ENCODE data around the gene CALR3.

DNA sequence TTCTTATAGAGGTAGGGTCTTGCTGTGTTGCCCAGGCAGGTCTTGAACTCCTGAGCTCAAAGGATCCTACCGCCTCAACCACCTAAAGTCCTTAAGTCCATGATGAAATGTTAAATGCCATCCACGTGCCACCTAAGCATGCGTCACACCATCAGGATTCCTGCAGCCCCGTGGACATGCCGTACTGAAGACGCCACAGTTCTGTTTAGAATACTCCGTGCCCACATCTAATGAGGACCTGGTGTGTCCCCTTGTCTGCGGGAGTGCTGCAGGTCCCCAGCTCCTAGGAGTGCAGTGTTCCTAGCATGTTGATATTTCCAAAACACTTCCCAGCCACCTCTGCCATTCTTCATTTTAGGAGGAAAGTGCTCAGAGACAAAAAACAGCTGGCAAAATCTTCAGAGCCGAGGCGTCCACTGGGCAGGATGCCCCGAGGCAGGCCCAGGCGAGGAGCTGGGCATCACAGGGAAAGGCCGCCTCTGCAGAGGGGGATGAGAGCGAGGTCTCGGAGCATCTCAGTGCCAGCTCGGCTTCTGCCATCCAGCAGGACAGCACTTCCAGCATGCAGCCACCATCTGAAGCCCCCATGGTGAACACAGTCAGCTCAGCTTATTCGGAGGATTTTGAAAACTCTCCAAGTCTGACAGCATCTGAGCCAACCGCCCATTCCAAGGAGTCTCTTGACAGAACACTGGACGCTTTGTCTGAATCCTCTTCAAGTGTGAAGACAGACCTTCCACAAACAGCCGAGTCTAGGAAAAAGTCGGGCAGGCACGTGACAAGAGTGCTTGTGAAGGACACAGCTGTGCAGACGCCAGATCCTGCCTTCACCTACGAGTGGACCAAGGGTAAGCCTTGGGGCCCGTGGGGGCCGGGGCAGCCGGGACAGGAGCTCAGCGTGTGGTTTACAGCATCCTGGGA, 13.4 kb upstream of the CALR3 start:
- TF ChIP-seq, protein P1, sequence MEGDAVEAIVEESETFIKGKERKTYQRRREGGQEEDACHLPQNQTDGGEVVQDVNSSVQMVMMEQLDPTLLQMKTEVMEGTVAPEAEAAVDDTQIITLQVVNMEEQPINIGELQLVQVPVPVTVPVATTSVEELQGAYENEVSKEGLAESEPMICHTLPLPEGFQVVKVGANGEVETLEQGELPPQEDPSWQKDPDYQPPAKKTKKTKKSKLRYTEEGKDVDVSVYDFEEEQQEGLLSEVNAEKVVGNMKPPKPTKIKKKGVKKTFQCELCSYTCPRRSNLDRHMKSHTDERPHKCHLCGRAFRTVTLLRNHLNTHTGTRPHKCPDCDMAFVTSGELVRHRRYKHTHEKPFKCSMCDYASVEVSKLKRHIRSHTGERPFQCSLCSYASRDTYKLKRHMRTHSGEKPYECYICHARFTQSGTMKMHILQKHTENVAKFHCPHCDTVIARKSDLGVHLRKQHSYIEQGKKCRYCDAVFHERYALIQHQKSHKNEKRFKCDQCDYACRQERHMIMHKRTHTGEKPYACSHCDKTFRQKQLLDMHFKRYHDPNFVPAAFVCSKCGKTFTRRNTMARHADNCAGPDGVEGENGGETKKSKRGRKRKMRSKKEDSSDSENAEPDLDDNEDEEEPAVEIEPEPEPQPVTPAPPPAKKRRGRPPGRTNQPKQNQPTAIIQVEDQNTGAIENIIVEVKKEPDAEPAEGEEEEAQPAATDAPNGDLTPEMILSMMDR (IDR thresholded peaks at IDR 0.05; ENCODE audit: poor library complexity), result no peak
- no peak for TF ChIP-seq EZH2phosphoT487 (IDR thresholded peaks at IDR 0.05; ENCODE audit: low read depth, severe bottlenecking, unreplicated experiment)
- TF ChIP-seq EZH2 (IDR thresholded peaks at IDR 0.05; ENCODE audit: borderline replicate concordance), result no peak
